ENCODE results near the gene GGPS1. TPM values are rescaled to one million over a fixed set of nuclear protein-coding genes. Genes with fewer than 3 reads are reported as not detected.

GGPS1 gene
- total RNA-seq, 1 donor from 2014 or later, result 65.1 TPM

- TF ChIP-seq EZH2phosphoT487 (IDR thresholded peaks at IDR 0.05) (no peak), EZH2 (IDR thresholded peaks at IDR 0.05) (no peak), CTCF (IDR thresholded peaks at IDR 0.05) (no peak)
- Mint-ChIP-seq H3K4me3 (no peak overlapping the region), H3K36me3 (peaks cover 26% of the 10 kb centered on the region), H3K27me3 (ENCODE audit: insufficient read depth, low read depth) (no peaks in the 10 kb centered on the region), H3K4me1 (no peaks in the 10 kb centered on the region), H3K27ac (no peak overlapping the region), H3K9me3 (peaks cover 29% of the 10 kb centered on the region)
- Histone ChIP-seq H3K9me3 (ENCODE audit: low read depth) (no peaks in the 10 kb centered on the region), H3K27me3 (no peaks in the 10 kb centered on the region), H3K4me3 (no peak overlapping the region), H3F3A (ENCODE audit: low read depth) (peaks cover 4% of the 10 kb centered on the region), H3K9ac (no peak overlapping the region), H3K27ac (no peak overlapping the region), H2AFZ (replicated peaks) (no peak overlapping the region), H4K20me1 (ENCODE audit: low read depth) (peaks cover 83% of the 10 kb centered on the region), H3K79me2 (ENCODE audit: low read depth) (peaks cover 100% of the 10 kb centered on the region), H3K36me3 (peaks cover 12% of the 10 kb centered on the region), H3K4me1 (peaks cover 3% of the 10 kb centered on the region), H3K4me2 (no peak overlapping the region)
- DNase-seq (ENCODE audit: low spot score), result no peak
These were observed 29.6 kb upstream of the GGPS1 start for GRCh38 chr1:235298758-235299157.

DNA sequence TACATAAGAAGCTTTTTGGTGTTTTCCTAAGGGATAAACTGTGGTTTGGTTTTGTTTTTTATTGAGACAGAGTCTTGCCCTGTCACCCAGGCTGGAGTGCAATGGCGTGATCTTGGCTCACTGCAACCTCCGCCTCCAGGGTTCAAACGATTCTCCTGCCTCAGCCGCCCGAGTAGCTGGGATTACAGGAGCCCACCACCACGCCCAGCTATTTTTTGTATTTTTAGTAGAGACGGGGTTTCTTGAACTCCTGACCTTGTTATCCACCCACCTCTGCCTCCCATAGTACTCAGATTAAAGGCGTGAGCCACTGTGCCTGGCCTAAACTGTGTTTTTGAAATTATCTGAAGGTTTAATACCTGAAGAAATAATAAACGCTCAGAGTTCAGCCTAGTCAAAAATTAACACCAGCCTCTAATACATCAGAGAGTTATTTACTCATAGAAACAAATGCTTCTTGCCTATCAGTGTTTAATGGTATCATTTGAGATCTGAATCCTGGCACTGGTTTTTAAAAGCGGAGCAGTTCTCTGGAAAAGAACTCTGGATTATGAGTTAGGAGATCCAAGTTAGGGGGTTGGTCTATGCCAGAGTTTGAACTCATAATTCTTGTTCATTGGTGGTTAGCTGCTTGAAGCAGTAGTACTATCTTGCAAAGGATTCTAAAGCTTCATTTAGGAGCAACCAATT lies 29.1 kb upstream of the GGPS1 start:
- Histone ChIP-seq H4K20me1 (ENCODE audit: low read depth) (peaks cover 78% of the 10 kb centered on the region), H3K9me3 (ENCODE audit: low read depth) (no peaks in the 10 kb centered on the region), H3K79me2 (ENCODE audit: low read depth) (peaks cover 100% of the 10 kb centered on the region), H3K4me2 (no peak overlapping the region), H3K4me3 (no peak overlapping the region), H3K27me3 (no peaks in the 10 kb centered on the region), H3K27ac (no peak overlapping the region), H3F3A (ENCODE audit: low read depth) (peaks cover 4% of the 10 kb centered on the region), H3K9ac (no peak overlapping the region), H3K4me1 (no peaks in the 10 kb centered on the region), H3K36me3 (peaks cover 12% of the 10 kb centered on the region), H2AFZ (replicated peaks) (no peak overlapping the region)
- TF ChIP-seq EZH2phosphoT487 (IDR thresholded peaks at IDR 0.05) (no peak), CTCF (IDR thresholded peaks at IDR 0.05) (no peak), EZH2 (IDR thresholded peaks at IDR 0.05) (no peak)
- Mint-ChIP-seq H3K36me3 (peaks cover 29% of the 10 kb centered on the region), H3K4me3 (no peak overlapping the region), H3K9me3 (peaks cover 31% of the 10 kb centered on the region), H3K4me1 (no peaks in the 10 kb centered on the region), H3K27me3 (ENCODE audit: insufficient read depth, low read depth) (no peaks in the 10 kb centered on the region), H3K27ac (no peak overlapping the region)
- DNase-seq (ENCODE audit: low spot score), result no peak

DNA sequence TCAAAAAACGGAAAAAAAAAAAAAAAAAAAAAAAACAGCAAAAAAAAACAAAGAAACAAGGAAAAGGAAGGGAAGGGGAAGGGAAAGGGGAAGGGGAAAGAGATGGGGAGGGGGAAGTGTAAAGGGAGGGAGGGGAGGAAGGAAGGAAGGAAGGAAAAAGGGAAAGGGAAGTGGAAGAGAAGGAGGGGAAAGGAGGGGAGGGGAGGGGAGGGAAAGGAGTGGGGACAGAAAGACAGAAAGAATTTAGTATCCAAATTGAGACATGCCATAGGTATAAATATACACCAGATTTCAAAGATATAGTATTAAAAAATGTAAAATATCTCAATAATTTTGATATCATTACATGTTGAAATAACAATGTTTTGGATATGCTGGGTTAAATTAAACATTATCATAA lies 26.2 kb upstream of the GGPS1 start:
- Mint-ChIP-seq H3K4me3 (no peak overlapping the region), H3K27ac (no peak overlapping the region), H3K36me3 (peaks cover 31% of the 10 kb centered on the region), H3K27me3 (ENCODE audit: insufficient read depth, low read depth) (no peaks in the 10 kb centered on the region), H3K4me1 (no peaks in the 10 kb centered on the region), H3K9me3 (peaks cover 26% of the 10 kb centered on the region)
- H3K4me1 ChIP-seq, result no peaks in the 10 kb centered on the region
- H3K36me3 ChIP-seq, result peaks cover 12% of the 10 kb centered on the region
- DNase-seq (ENCODE audit: low spot score), result no peak
- H4K20me1 ChIP-seq (ENCODE audit: low read depth), result peaks cover 83% of the 10 kb centered on the region
- TF ChIP-seq EZH2phosphoT487 (IDR thresholded peaks at IDR 0.05), result no peak
- TF ChIP-seq EZH2 (IDR thresholded peaks at IDR 0.05), result no peak
- no peak for TF ChIP-seq CTCF (IDR thresholded peaks at IDR 0.05)
- H3K9ac ChIP-seq, result no peak overlapping the region
- H2AFZ ChIP-seq (replicated peaks), result no peak overlapping the region
- H3F3A ChIP-seq (ENCODE audit: low read depth), result peaks cover 4% of the 10 kb centered on the region
- H3K27me3 ChIP-seq, result no peaks in the 10 kb centered on the region
- no peak overlapping the region for H3K4me3 ChIP-seq
- H3K79me2 ChIP-seq (ENCODE audit: low read depth), result peaks cover 100% of the 10 kb centered on the region
- H3K4me2 ChIP-seq, result no peak overlapping the region
- H3K27ac ChIP-seq, result no peak overlapping the region
- H3K9me3 ChIP-seq (ENCODE audit: low read depth), result no peaks in the 10 kb centered on the region
